Spleen (tissue), 11 donors: ENCODE data around the gene MAP1LC3B2. TPM values are rescaled to one million over a fixed set of nuclear protein-coding genes. Genes with fewer than 3 reads are reported as not detected.

Experiments
- DNase-seq: peaks from one replicate; pipeline ENCODE4 v3.0.0-alpha.2; 2020
- H3K27ac ChIP-seq, 8 donors: fragments of 200-600 bp; sonication (generic) in 7 of 8; 1 replicate in 4 of 8; 2 replicates in 4 of 8; pipeline versions ENCODE4 v1.5.0 to v1.8.0; 2016 to 2021; ENCODE audit warnings: inconsistent platforms in 4 of 8, mild to moderate bottlenecking in 4 of 8, moderate library complexity in 1 of 8
- H3K27me3 ChIP-seq, 7 donors: fragments of 200-600 bp; sonication (generic) in 6 of 7; replicated peaks in 1 of 7; 1 replicate in 4 of 7; 2 replicates in 3 of 7; pipeline versions ENCODE4 v1.5.0 to v1.8.0; 2016 to 2021; ENCODE audit warnings: inconsistent platforms in 3 of 7, mild to moderate bottlenecking in 1 of 7
- H3K36me3 ChIP-seq, 6 donors: fragments of 200-600 bp; sonication (generic) in 5 of 6; 1 replicate in 4 of 6; 2 replicates in 2 of 6; pipeline versions ENCODE4 v1.5.0 to v1.8.0; 2016 to 2021; ENCODE audit warnings: inconsistent platforms in 2 of 6
- H3K4me1 ChIP-seq, 6 donors: fragments of 200-600 bp; sonication (generic) in 5 of 6; 1 replicate in 3 of 6; 2 replicates in 3 of 6; pipeline versions ENCODE4 v1.5.0 to v1.8.0; 2016 to 2021; ENCODE audit warnings: inconsistent platforms in 3 of 6
- H3K4me3 ChIP-seq, 8 donors: fragments of 200-600 bp; sonication (generic) in 7 of 8; 1 replicate in 4 of 8; 2 replicates in 4 of 8; pipeline versions ENCODE4 v1.5.0 to v1.8.0; 2016 to 2021; ENCODE audit warnings: inconsistent platforms in 4 of 8, mild to moderate bottlenecking in 4 of 8, moderate library complexity in 2 of 8
- H3K9me3 ChIP-seq, 8 donors: fragments of 200-600 bp; sonication (generic) in 7 of 8; 1 replicate in 4 of 8; 2 replicates in 4 of 8; pipeline versions ENCODE4 v1.5.0 to v1.8.0; 2016 to 2021; ENCODE audit warnings: inconsistent platforms in 4 of 8
- POLR2A ChIP-seq, 3 donors: fragments of 450-650 bp; IDR thresholded peaks; one replicate each; pipeline ENCODE4 v1.5.1; 2017; ENCODE audit warnings: antibody characterized with exemption in 3 of 3, mild to moderate bottlenecking in 1 of 3
- POLR2AphosphoS5 ChIP-seq, 3 donors: sonication (generic); formaldehyde crosslinking; IDR thresholded peaks; one replicate each; pipeline ENCODE4 v1.5.1; 2017; ENCODE audit warnings: antibody characterized with exemption in 3 of 3
- WGBS, 5 donors: extraction: QIAGEN DNeasy Blood & Tissue Kit in 3 of 5; methylation state at CpG; one replicate each; pipeline versions ENCODE4 v1.1.5 to v1.1.7; 2013 to 2018; 5-methylcytosine and 5-hydroxymethylcytosine counted together
- intact Hi-C: fragments of 100-400 bp; cut with DNase I; formaldehyde crosslinking; loops from one replicate; pipeline ENCODE4 v1.15.0; 2023; ENCODE audit warnings: low total_unique reads
- polyA plus RNA-seq, 3 donors: library from polyadenylated mRNA; stranded (reverse); fragments of 200-250 nt; gene quantifications; one replicate each; pipeline ENCODE4 v1.2.1, GENCODE V29; 2013
- total RNA-seq, 7 donors: library from RNA; depleted of rRNA in 3 of 7; stranded (reverse); fragments of >200 nt in 3 of 7; fragmentation: NEBNext Ultra II Directional in 4 of 7; extraction: Animal tissue kit (Norgen Biotek cat#: 25700) in 4 of 7; gene quantifications; one replicate each; pipeline versions ENCODE4 v1.1.0 to v1.2.1, GENCODE V29; 2016 to 2021
- TF ChIP-seq, protein P1 (sequence below), 11 experiments: fragments of 200-600 bp in 7 of 11; fragments of 450-650 bp in 4 of 11; sonication (generic) in 4 of 11; IDR thresholded peaks in 8 of 11; conservative IDR thresholded peaks in 3 of 11; 1 replicate in 7 of 11; 2 replicates in 4 of 11; pipeline versions ENCODE4 v1.4.0 to v1.8.0; 2016 to 2021; ENCODE audit warnings: antibody characterized with exemption in 11 of 11, inconsistent platforms in 4 of 11, mild to moderate bottlenecking in 1 of 11
- donor health status: healthy with polysubstance abuse.
- donor health status: DM: no; HTN: no; CAD: no; lungs with moderate emphysema.
- donor health status: DM: no; HTN: no; CAD: no.
- donor health status: Bipolar disorder and iron deficiency.
- donor health status: healthy.
- donor health status: DM: no; HTN: no; CAD: no.
- donor health status: DM: yes; HTN: yes; CAD: no.

The MAP1LC3B2 gene
- total and polyA plus RNA-seq, 10 donors = 0.86 to 3.0 (median 1.7) TPM

- Histone ChIP-seq H3K36me3 (no peaks in the 10 kb centered on the region), H3K27me3 (peaks cover 0 to 7% (median 0%) of the 10 kb centered on the region in 7 donors), H3K27ac (no peak overlapping the region), H3K4me1 (peaks cover 0 to 16% (median 12%) of the 10 kb centered on the region in 6 donors), H3K4me3 (no peak overlapping the region), H3K9me3 (no peaks in the 10 kb centered on the region)
- no peak for DNase-seq
- 84 to 93% (median 87%) methylated on average over 8 of the region's 8 CpGs for WGBS, 5 donors
- intact Hi-C loops = no loop called here
- TF ChIP-seq, protein P1, sequence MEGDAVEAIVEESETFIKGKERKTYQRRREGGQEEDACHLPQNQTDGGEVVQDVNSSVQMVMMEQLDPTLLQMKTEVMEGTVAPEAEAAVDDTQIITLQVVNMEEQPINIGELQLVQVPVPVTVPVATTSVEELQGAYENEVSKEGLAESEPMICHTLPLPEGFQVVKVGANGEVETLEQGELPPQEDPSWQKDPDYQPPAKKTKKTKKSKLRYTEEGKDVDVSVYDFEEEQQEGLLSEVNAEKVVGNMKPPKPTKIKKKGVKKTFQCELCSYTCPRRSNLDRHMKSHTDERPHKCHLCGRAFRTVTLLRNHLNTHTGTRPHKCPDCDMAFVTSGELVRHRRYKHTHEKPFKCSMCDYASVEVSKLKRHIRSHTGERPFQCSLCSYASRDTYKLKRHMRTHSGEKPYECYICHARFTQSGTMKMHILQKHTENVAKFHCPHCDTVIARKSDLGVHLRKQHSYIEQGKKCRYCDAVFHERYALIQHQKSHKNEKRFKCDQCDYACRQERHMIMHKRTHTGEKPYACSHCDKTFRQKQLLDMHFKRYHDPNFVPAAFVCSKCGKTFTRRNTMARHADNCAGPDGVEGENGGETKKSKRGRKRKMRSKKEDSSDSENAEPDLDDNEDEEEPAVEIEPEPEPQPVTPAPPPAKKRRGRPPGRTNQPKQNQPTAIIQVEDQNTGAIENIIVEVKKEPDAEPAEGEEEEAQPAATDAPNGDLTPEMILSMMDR (IDR thresholded peaks at IDR 0.05 in 8 of 11, conservative IDR thresholded peaks at IDR 0.05 in 3 of 11) = no peak
- TF ChIP-seq POLR2AphosphoS5 (IDR thresholded peaks at IDR 0.05) = no peak
- TF ChIP-seq POLR2A (IDR thresholded peaks at IDR 0.05) = no peak
Measured at GRCh38 chr12:116529048-116529447, 30.1 kb upstream of the MAP1LC3B2 start.

- Histone ChIP-seq H3K27ac (no peak overlapping the region), H3K27me3 (peaks cover 0 to 7% (median 0%) of the 10 kb centered on the region in 7 donors), H3K9me3 (no peaks in the 10 kb centered on the region), H3K4me1 (peaks cover 3 to 23% (median 17%) of the 10 kb centered on the region in 6 donors), H3K4me3 (no peak overlapping the region), H3K36me3 (no peaks in the 10 kb centered on the region)
- no peak for DNase-seq
- TF ChIP-seq POLR2A (IDR thresholded peaks at IDR 0.05) = no peak
- TF ChIP-seq POLR2AphosphoS5 (IDR thresholded peaks at IDR 0.05) = no peak
- TF ChIP-seq, protein P1 (IDR thresholded peaks at IDR 0.05 in 8 of 11, conservative IDR thresholded peaks at IDR 0.05 in 3 of 11) = no peak
- 76 to 100% (median 94%) methylated on average over 2 of the region's 2 CpGs for WGBS, 5 donors
- intact Hi-C loops = no loop called here
Measured at GRCh38 chr12:116529686-116530085, 29.5 kb upstream of the MAP1LC3B2 start.

GRCh38 chr12:116532428-116532827 lies 26.8 kb upstream of the MAP1LC3B2 start:
- TF ChIP-seq POLR2A (IDR thresholded peaks at IDR 0.05) = no peak
- TF ChIP-seq, protein P1 (IDR thresholded peaks at IDR 0.05 in 8 of 11, conservative IDR thresholded peaks at IDR 0.05 in 3 of 11) = no peak
- no peak for TF ChIP-seq POLR2AphosphoS5 (IDR thresholded peaks at IDR 0.05)
- Histone ChIP-seq H3K27me3 (no peaks in the 10 kb centered on the region), H3K9me3 (no peaks in the 10 kb centered on the region), H3K27ac (no peak overlapping the region), H3K4me1 (peaks cover 9 to 50% (median 33%) of the 10 kb centered on the region in 6 donors), H3K4me3 (peak overlapping the region in 1 of 8 donors; percentile 75), H3K36me3 (no peaks in the 10 kb centered on the region)
- peak; percentile 45 for DNase-seq
- 75 to 82% (median 77%) methylated on average over 4 of the region's 4 CpGs for WGBS, 5 donors
- intact Hi-C loops = no loop called here

DNA sequence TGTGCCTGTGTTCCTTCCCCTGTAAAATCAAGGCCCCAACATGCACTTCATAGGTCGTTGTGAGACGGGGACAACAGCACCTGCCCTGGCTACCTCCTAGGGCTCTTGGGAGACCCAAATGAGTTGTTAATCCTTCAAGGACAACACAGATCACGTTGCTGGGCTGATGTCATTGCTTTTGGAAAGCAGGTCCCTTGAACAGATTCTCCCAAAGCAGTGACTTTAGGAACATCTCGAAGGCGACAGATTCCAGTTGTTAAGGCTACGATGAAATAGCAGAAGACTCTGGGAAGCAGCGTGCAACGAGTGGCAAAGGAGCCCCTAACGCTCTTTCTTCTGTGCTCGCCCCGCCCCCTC lies 26.2 kb upstream of the MAP1LC3B2 start:
- peak overlapping the region in 4 of 8 donors; percentile 76 to 87 (median 80) for H3K27ac ChIP-seq

More for the DNA sequence above, 26.2 kb upstream of the MAP1LC3B2 start:
- Histone ChIP-seq H3K36me3 (no peaks in the 10 kb centered on the region), H3K4me3 (peak overlapping the region; percentile 36 to 75 (median 52)), H3K9me3 (no peaks in the 10 kb centered on the region), H3K27me3 (no peaks in the 10 kb centered on the region), H3K4me1 (peaks cover 14 to 56% (median 38%) of the 10 kb centered on the region in 6 donors)
- no peak for DNase-seq
- TF ChIP-seq POLR2AphosphoS5 (IDR thresholded peaks at IDR 0.05) (no peak), POLR2A (IDR thresholded peaks at IDR 0.05) (no peak)
- TF ChIP-seq, protein P1 (IDR thresholded peaks at IDR 0.05 in 8 of 11, conservative IDR thresholded peaks at IDR 0.05 in 3 of 11) = no peak
- 2 to 7% (median 3%) methylated on average over 11 of the region's 11 CpGs for WGBS, 5 donors
- intact Hi-C loops = no loop called here
